Upper lobe of left lung (tissue), 4 donors: ENCODE results near the gene RGS7.

Source experiments
- EP300 ChIP-seq, 4 donors: sonication (generic); formaldehyde crosslinking; IDR thresholded peaks; one replicate each; pipeline ENCODE4 v1.5.1; 2017; ENCODE audit warnings: antibody characterized with exemption in 4 of 4, control low read depth in 2 of 4
- POLR2A ChIP-seq, 4 donors: fragments of 450-650 bp; IDR thresholded peaks; one replicate each; pipeline ENCODE4 v1.5.1; 2016 to 2017; ENCODE audit warnings: antibody characterized with exemption in 4 of 4, mild to moderate bottlenecking in 2 of 4
- POLR2AphosphoS5 ChIP-seq, 2 donors: sonication (generic); formaldehyde crosslinking; IDR thresholded peaks; one replicate each; pipeline ENCODE4 v1.5.1; 2017; ENCODE audit warnings: antibody characterized with exemption in 2 of 2
- TF ChIP-seq, protein P1 (sequence below), 6 experiments: fragments of 450-650 bp in 4 of 6; fragments of 200-600 bp in 2 of 6; sonication (generic) in 2 of 6; IDR thresholded peaks; one replicate each; pipeline ENCODE4 v1.5.1; 2016 to 2019; ENCODE audit warnings: antibody characterized with exemption in 6 of 6

- TF ChIP-seq, protein P1, sequence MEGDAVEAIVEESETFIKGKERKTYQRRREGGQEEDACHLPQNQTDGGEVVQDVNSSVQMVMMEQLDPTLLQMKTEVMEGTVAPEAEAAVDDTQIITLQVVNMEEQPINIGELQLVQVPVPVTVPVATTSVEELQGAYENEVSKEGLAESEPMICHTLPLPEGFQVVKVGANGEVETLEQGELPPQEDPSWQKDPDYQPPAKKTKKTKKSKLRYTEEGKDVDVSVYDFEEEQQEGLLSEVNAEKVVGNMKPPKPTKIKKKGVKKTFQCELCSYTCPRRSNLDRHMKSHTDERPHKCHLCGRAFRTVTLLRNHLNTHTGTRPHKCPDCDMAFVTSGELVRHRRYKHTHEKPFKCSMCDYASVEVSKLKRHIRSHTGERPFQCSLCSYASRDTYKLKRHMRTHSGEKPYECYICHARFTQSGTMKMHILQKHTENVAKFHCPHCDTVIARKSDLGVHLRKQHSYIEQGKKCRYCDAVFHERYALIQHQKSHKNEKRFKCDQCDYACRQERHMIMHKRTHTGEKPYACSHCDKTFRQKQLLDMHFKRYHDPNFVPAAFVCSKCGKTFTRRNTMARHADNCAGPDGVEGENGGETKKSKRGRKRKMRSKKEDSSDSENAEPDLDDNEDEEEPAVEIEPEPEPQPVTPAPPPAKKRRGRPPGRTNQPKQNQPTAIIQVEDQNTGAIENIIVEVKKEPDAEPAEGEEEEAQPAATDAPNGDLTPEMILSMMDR (IDR thresholded peaks at IDR 0.05) = no peak
- no peak for TF ChIP-seq POLR2AphosphoS5 (IDR thresholded peaks at IDR 0.05)
- TF ChIP-seq POLR2A (IDR thresholded peaks at IDR 0.05) = no peak
- no peak for TF ChIP-seq EP300 (IDR thresholded peaks at IDR 0.05)
Observed at GRCh38 chr1:241391926-241392710, 35.1 kb upstream of the RGS7 start.
